T-cell (primary cell): Measurements from ENCODE around the gene MT2A. TPM values are rescaled to one million over a fixed set of nuclear protein-coding genes. Genes with fewer than 3 reads are reported as not detected.

Experiments used
- ATAC-seq, 4 experiments: fragments of 200-7000 bp in 3 of 4; fragments of 150-1000 bp in 1 of 4; cut with Tn5 transposase; replicated peaks in 1 of 4; 1 replicate in 3 of 4; 2 replicates in 1 of 4; pipeline ENCODE4 v1.10.0; 2021; ENCODE audit warnings: moderate library complexity in 3 of 4, mild to moderate bottlenecking in 2 of 4, moderate number of reproducible peaks in 1 of 4
- CTCF ChIA-PET, 2 donors: fragments of 300-600 bp; sonication (Branson Sonifier 250); formaldehyde crosslinking; loops; one replicate each; lab custom pipeline; 2022; ENCODE audit warnings: antibody characterized with exemption in 2 of 2; lab: Charles Lee
- POLR2A ChIA-PET, 2 donors: fragments of 300-600 bp; sonication (Branson Sonifier 250); formaldehyde crosslinking; loops; one replicate each; lab custom pipeline; 2022; ENCODE audit warnings: antibody characterized with exemption in 2 of 2; lab: Charles Lee
- DNase-seq, 35 experiments: peaks; one replicate each; pipeline versions ENCODE4 v3.0.0 to v3.0.0-alpha.2; 2013 to 2023
- H3K27ac ChIP-seq: one replicate; pipeline ENCODE4 v1.5.1; 2013; ENCODE audit warnings: low read length
- H3K27me3 ChIP-seq, 2 experiments: replicated peaks in 1 of 2; 1 replicate in 1 of 2; 2 replicates in 1 of 2; pipeline versions ENCODE4 v1.6.1 to v1.7.0; 2013; ENCODE audit warnings: low read length in 1 of 2, mixed read lengths in 1 of 2; ENCODE audit not compliant: control insufficient read depth in 2 of 2, insufficient read depth in 2 of 2; ENCODE audit errors: extremely low read depth in 1 of 2
- H3K36me3 ChIP-seq, 2 donors: 1 replicate in 1 of 2; 2 replicates in 1 of 2; pipeline versions ENCODE4 v1.6.1 to v1.7.0; 2013; ENCODE audit warnings: low read length in 1 of 2; ENCODE audit not compliant: control insufficient read depth in 2 of 2, insufficient read depth in 1 of 2; ENCODE audit errors: extremely low read depth in 1 of 2
- H3K4me1 ChIP-seq, 2 experiments: 1 replicate in 1 of 2; 2 replicates in 1 of 2; pipeline versions ENCODE4 v1.6.1 to v1.7.0; 2013; ENCODE audit warnings: low read length in 2 of 2, mixed read lengths in 1 of 2; ENCODE audit not compliant: insufficient read depth in 2 of 2, control insufficient read depth in 1 of 2; ENCODE audit errors: extremely low read depth in 1 of 2
- H3K4me3 ChIP-seq, 2 donors: 1 replicate in 1 of 2; 2 replicates in 1 of 2; pipeline versions ENCODE4 v1.5.1 to v1.7.0; 2013; ENCODE audit warnings: mild to moderate bottlenecking in 2 of 2, low read length in 1 of 2, moderate library complexity in 1 of 2; ENCODE audit not compliant: control insufficient read depth in 1 of 2; ENCODE audit errors: extremely low read depth in 1 of 2
- H3K9me3 ChIP-seq: 2 replicates; pipeline ENCODE4 v1.7.0; 2013
- H3K27ac Mint-ChIP-seq, 2 donors: one replicate each; pipeline ENCODE4 v1.8.0; 2020 to 2021; ENCODE audit warnings: mild to moderate bottlenecking in 2 of 2, mixed read lengths in 2 of 2
- H3K27me3 Mint-ChIP-seq, 2 donors: one replicate each; pipeline ENCODE4 v1.8.0; 2021 to 2022; ENCODE audit warnings: mixed read lengths in 2 of 2
- H3K36me3 Mint-ChIP-seq: one replicate; pipeline ENCODE4 v1.8.0; 2021; ENCODE audit warnings: mixed read lengths
- H3K4me1 Mint-ChIP-seq, 3 donors: one replicate each; pipeline ENCODE4 v1.8.0; 2020 to 2022; ENCODE audit warnings: mixed read lengths in 3 of 3, mild to moderate bottlenecking in 1 of 3
- H3K4me3 Mint-ChIP-seq, 3 donors: one replicate each; pipeline ENCODE4 v1.8.0; 2020 to 2022; ENCODE audit warnings: mild to moderate bottlenecking in 3 of 3, mixed read lengths in 3 of 3, moderate library complexity in 3 of 3
- H3K9me3 Mint-ChIP-seq, 3 donors: one replicate each; pipeline ENCODE4 v1.8.0; 2020 to 2022; ENCODE audit warnings: mixed read lengths in 3 of 3
- WGBS: methylation state at CpG from one replicate; pipeline ENCODE4 v1.1.5; 2013; ENCODE audit warnings: missing lambda C conversion rate; ENCODE audit not compliant: insufficient coverage; 5-methylcytosine and 5-hydroxymethylcytosine counted together
- total RNA-seq, 35 experiments: library from RNA in 6 of 35; stranded (reverse) in 6 of 35; fragments of 120-200 nt in 1 of 35; gene quantifications; one replicate each; pipeline versions ENCODE4 v1.2.1 to v1.2.4 and lab custom pipeline; 2013 to 2026

Gene MT2A
- total RNA-seq, 5 donors from 2014 or later (not counting 1 experiment from before 2014, with no cell fraction given), result 46.8 to 71.4 (median 57.1) TPM

DNA sequence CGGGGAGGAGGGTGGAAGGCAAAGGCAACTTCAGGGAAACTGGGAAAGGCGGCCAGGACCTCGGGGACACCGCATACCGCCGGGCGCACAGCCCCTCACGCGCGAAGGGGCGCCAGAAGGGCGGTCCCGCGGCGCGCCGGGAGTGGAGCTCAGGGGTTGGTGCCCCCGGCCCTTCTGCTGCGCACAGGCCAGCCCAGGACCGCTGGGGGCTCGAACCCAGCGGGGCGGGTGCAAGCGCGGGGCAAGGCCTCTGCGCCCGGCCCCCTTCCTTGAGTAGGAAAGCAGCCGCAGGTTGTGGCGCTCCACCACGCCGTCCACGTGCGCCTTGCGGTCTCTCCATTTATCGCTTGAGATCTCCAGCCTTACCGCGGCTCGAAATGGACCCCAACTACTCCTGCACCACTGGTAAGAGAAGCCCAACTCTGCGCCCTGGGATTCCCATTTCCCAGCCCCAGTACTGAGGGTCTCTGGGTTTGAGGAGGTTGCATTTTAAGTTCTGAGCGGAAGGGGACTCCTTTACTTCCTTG, 27.1 kb downstream of the MT2A start:
- ChIA-PET CTCF (interaction anchor here in 1 of 2 donors (0.6 kb wide), 1 partner anchor 58 kb away, joined by 4 read pairs; no protein-coding TSS in a partner anchor), POLR2A (no interaction called here)
- Mint-ChIP-seq H3K27ac (no peak overlapping the region), H3K9me3 (no peaks in the 10 kb centered on the region), H3K36me3 (no peaks in the 10 kb centered on the region), H3K4me1 (peaks cover 30 to 43% (median 30%) of the 10 kb centered on the region in 3 donors), H3K4me3 (peak overlapping the region; percentile 34 to 84 (median 57)), H3K27me3 (peaks cover 74 to 91% of the 10 kb centered on the region in 2 donors)
- ATAC-seq (peak in 3 of 4 experiments; percentile 27 to 41 (median 28)), DNase-seq (no peak)
- Histone ChIP-seq H3K27ac (no peak overlapping the region), H3K36me3 (no peaks in the 10 kb centered on the region), H3K4me3 (peak overlapping the region in 1 of 2 donors; percentile 15), H3K4me1 (peaks cover 0 to 41% of the 10 kb centered on the region in 2 experiments), H3K9me3 (no peaks in the 10 kb centered on the region), H3K27me3 (peaks cover 19 to 85% of the 10 kb centered on the region in 2 experiments)
- 3% methylated on average over 34 of the region's 40 CpGs for whole genome bisulfite sequencing

GRCh38 chr16:56636616-56637413, 28.4 kb downstream of the MT2A start:
- H3K27me3 Mint-ChIP-seq, result peaks cover 72 to 86% of the 10 kb centered on the region in 2 donors
- no peak for ATAC-seq
- peaks cover 16 to 74% of the 10 kb centered on the region in 2 experiments for H3K27me3 ChIP-seq

GRCh38 chr16:56637814-56638750, 29.7 kb downstream of the MT2A start, which contains the start of gene MT1A:
Gene MT1A, plus strand, starts transcription at chr16:56638666. Its CDS starts 73 bp downstream, at chr16:56638739.
- Histone ChIP-seq H3K36me3 (no peaks in the 10 kb centered on the region), H3K4me1 (peaks cover 2 to 30% of the 10 kb centered on the region in 2 experiments), H3K27ac (no peak within 1 kb of the TSS), H3K9me3 (no peaks in the 10 kb centered on the region), H3K27me3 (peaks cover 14 to 64% of the 10 kb centered on the region in 2 experiments), H3K4me3 (no peak within 1 kb of the TSS)
- Mint-ChIP-seq H3K27ac (peak within 1 kb of the TSS in 1 of 2 donors; percentile 39), H3K9me3 (no peaks in the 10 kb centered on the region), H3K27me3 (peaks cover 64 to 77% of the 10 kb centered on the region in 2 donors), H3K36me3 (no peaks in the 10 kb centered on the region), H3K4me3 (peak within 1 kb of the TSS; percentile 9 to 55 (median 31)), H3K4me1 (peaks cover 27 to 43% (median 32%) of the 10 kb centered on the region in 3 donors)
- DNase-seq (peak in 1 of 35 experiments; percentile 32), ATAC-seq (peak in 3 of 4 experiments; percentile 38 to 45 (median 39))
- CTCF ChIA-PET, result no interaction called here
- 6% methylated on average over 60 of the region's 68 CpGs for WGBS
- POLR2A ChIA-PET, result no interaction called here

More at GRCh38 chr16:56636616-56637413, 28.4 kb downstream of the MT2A start:
- no peak overlapping the region for H3K27ac Mint-ChIP-seq
- H3K36me3 Mint-ChIP-seq, result no peaks in the 10 kb centered on the region
- POLR2A ChIA-PET, result no interaction called here
- 38% methylated on average over 1 of the region's 9 CpGs for WGBS
- Histone ChIP-seq H3K36me3 (no peaks in the 10 kb centered on the region), H3K9me3 (no peaks in the 10 kb centered on the region), H3K4me1 (peaks cover 0 to 38% of the 10 kb centered on the region in 2 experiments), H3K4me3 (no peak overlapping the region), H3K27ac (no peak overlapping the region)
- no peaks in the 10 kb centered on the region for H3K9me3 Mint-ChIP-seq
- CTCF ChIA-PET, result no interaction called here
- H3K4me3 Mint-ChIP-seq, result peak overlapping the region in 1 of 3 donors; percentile 84
- H3K4me1 Mint-ChIP-seq, result peaks cover 26 to 40% (median 27%) of the 10 kb centered on the region in 3 donors
- no peak for DNase-seq

DNA sequence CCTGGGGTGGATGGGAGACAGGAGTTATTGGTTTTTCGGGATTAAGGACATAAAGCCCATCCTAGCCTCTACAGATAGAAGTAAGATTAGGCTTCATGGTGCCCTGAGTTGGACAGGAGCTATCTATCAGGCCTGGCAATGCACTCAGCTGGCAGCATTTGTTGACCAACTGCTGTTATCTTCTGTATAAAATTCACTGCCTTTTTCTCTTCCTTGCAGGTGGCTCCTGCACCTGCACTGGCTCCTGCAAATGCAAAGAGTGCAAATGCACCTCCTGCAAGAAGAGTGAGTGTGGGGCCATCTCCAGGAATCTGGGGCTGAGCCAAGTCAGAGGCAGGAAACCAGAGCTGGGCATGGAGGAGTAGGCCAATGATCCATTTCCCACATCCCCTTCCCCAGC, 30.7 kb downstream of the MT2A start:
- no peaks in the 10 kb centered on the region for H3K9me3 Mint-ChIP-seq
- Histone ChIP-seq H3K36me3 (no peaks in the 10 kb centered on the region), H3K9me3 (no peaks in the 10 kb centered on the region), H3K4me3 (no peak overlapping the region), H3K27ac (no peak overlapping the region), H3K27me3 (peaks cover 11 to 58% of the 10 kb centered on the region in 2 experiments), H3K4me1 (peaks cover 2 to 40% of the 10 kb centered on the region in 2 experiments)
- no CpG with 5 or more reads among the region's 1 CpG for WGBS
- ChIA-PET POLR2A (no interaction called here), CTCF (interaction anchor here in 1 of 2 donors (0.6 kb wide), 1 partner anchor 21 kb away, joined by 3 read pairs; no protein-coding TSS in a partner anchor)
- H3K27ac Mint-ChIP-seq, result no peak overlapping the region
- no peak for ATAC-seq
- no peaks in the 10 kb centered on the region for H3K36me3 Mint-ChIP-seq
- peaks cover 55 to 69% of the 10 kb centered on the region in 2 donors for H3K27me3 Mint-ChIP-seq
- no peak for DNase-seq
- H3K4me1 Mint-ChIP-seq, result peaks cover 36 to 47% (median 39%) of the 10 kb centered on the region in 3 donors
- peak overlapping the region in 1 of 3 donors; percentile 55 for H3K4me3 Mint-ChIP-seq

GRCh38 chr16:56640076-56640475, 31.7 kb downstream of the MT2A start:
- CTCF ChIA-PET, result interaction anchor here in 1 of 2 donors (1.1 kb wide), 1 partner anchor 64 kb away, joined by 3 read pairs; no protein-coding TSS in a partner anchor

More at GRCh38 chr16:56640076-56640475, 31.7 kb downstream of the MT2A start:
- DNase-seq (no peak), ATAC-seq (no peak)
- no peak overlapping the region for H3K4me3 Mint-ChIP-seq
- Histone ChIP-seq H3K36me3 (no peaks in the 10 kb centered on the region), H3K27ac (no peak overlapping the region), H3K9me3 (no peaks in the 10 kb centered on the region), H3K4me3 (no peak overlapping the region), H3K27me3 (peaks cover 12 to 48% of the 10 kb centered on the region in 2 experiments), H3K4me1 (peaks cover 2 to 39% of the 10 kb centered on the region in 2 experiments)
- H3K27ac Mint-ChIP-seq, result no peak overlapping the region
- H3K36me3 Mint-ChIP-seq, result no peaks in the 10 kb centered on the region
- POLR2A ChIA-PET, result no interaction called here
- no peaks in the 10 kb centered on the region for H3K9me3 Mint-ChIP-seq
- H3K4me1 Mint-ChIP-seq, result peaks cover 35 to 46% (median 35%) of the 10 kb centered on the region in 3 donors
- no CpG with 5 or more reads among the region's 1 CpG for WGBS
- H3K27me3 Mint-ChIP-seq, result peaks cover 47 to 59% of the 10 kb centered on the region in 2 donors
